Measurements from ENCODE around the gene TRIM71. TPM values are rescaled to one million over a fixed set of nuclear protein-coding genes. Genes with fewer than 3 reads are reported as not detected.

The TRIM71 gene
- total and polyA plus RNA-seq, 2 of the 13 experiments (the other 11 are each of a cell fraction or from before 2014, with no cell fraction given), result 21.7 to 76.9 TPM

GRCh38 chr3:32816439-32817256, 1.1 kb upstream of the TRIM71 start (continued):
- no peak for TF ChIP-seq CEBPZ (IDR thresholded peaks at IDR 0.05; ENCODE audit: low read length)
- no peak for TF ChIP-seq HIC2 (CRISPR knock-in tag; IDR thresholded peaks at IDR 0.05; ENCODE audit: low read depth)
- peak; percentile 22; the same call in 1 of the 2 replicates for TF ChIP-seq ZNF670 (CRISPR knock-in tag; IDR thresholded peaks at IDR 0.05; ENCODE audit: borderline replicate concordance)
- TF ChIP-seq PTBP1 (IDR thresholded peaks at IDR 0.05; ENCODE audit: low read depth, low read length, poor library complexity, severe bottlenecking), result peak; percentile 35
- TF ChIP-seq ZNF598 (CRISPR knock-in tag; IDR thresholded peaks at IDR 0.05; ENCODE audit: borderline replicate concordance), result no peak
- TF ChIP-seq MED1 (CRISPR knock-in tag; IDR thresholded peaks at IDR 0.05), result peak; percentile 79

All from HepG2 (cell line).